Breast epithelium (tissue), 3 donors: ENCODE results near the gene TDRD15.

Source experiments
- POLR2A ChIP-seq: fragments of 450-650 bp; IDR thresholded peaks from one replicate; pipeline ENCODE4 v1.6.1; 2016; ENCODE audit warnings: antibody characterized with exemption, mild to moderate bottlenecking, moderate library complexity
- POLR2AphosphoS5 ChIP-seq, 3 donors: sonication (generic); formaldehyde crosslinking; IDR thresholded peaks; one replicate each; pipeline ENCODE4 v1.6.1; 2017; ENCODE audit warnings: antibody characterized with exemption in 3 of 3
- TF ChIP-seq, protein P1 (sequence below), 3 donors: fragments of 450-650 bp; IDR thresholded peaks; one replicate each; pipeline ENCODE4 v1.5.1; 2016 to 2017; ENCODE audit warnings: antibody characterized with exemption in 3 of 3, mild to moderate bottlenecking in 3 of 3, moderate library complexity in 3 of 3

DNA sequence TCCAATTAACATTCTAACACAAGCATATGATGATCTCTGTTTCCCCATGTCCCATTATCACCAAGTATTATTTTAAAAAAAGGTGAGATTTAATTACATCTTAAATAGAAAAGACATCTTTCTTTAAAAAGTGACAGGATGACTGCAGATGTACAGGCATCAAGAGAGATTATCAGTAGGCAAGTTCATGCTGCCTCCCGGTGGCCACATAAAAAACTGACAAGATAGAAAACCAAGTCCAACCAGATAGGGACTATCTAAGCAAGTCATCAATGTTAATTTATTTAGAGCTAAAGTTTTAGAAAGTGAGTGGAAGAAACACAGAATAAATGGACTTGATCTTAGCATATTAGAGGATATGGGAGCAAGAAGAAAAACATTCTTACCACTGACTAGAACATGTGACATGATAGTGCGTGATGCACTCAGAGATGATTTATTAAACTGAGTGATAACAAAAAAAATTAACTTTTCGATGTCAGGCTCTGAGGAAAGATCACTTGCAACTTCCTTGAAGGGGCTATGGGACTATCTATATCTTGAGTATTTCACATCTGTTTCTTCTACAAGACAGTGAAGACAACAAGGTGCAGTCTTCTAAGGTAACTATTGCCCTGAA, 5.4 kb upstream of the TDRD15 start:
- TF ChIP-seq, protein P1, sequence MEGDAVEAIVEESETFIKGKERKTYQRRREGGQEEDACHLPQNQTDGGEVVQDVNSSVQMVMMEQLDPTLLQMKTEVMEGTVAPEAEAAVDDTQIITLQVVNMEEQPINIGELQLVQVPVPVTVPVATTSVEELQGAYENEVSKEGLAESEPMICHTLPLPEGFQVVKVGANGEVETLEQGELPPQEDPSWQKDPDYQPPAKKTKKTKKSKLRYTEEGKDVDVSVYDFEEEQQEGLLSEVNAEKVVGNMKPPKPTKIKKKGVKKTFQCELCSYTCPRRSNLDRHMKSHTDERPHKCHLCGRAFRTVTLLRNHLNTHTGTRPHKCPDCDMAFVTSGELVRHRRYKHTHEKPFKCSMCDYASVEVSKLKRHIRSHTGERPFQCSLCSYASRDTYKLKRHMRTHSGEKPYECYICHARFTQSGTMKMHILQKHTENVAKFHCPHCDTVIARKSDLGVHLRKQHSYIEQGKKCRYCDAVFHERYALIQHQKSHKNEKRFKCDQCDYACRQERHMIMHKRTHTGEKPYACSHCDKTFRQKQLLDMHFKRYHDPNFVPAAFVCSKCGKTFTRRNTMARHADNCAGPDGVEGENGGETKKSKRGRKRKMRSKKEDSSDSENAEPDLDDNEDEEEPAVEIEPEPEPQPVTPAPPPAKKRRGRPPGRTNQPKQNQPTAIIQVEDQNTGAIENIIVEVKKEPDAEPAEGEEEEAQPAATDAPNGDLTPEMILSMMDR (IDR thresholded peaks at IDR 0.05), result peak in 2 of 3 donors; percentile 27 to 32
- TF ChIP-seq POLR2A (no peak), POLR2AphosphoS5 (IDR thresholded peaks at IDR 0.05) (no peak)
